Measurements from ENCODE around the gene NEK2. TPM values are rescaled to one million over a fixed set of nuclear protein-coding genes. Genes with fewer than 3 reads are reported as not detected.
A peak's percentile ranks its signal among the peaks of the same experiment; 100 is the strongest.
"Not testable (repeated sequence)": the region's sequence is repeated elsewhere in the genome, so short reads cannot be mapped to it uniquely, and the experiment has no call there.

The NEK2 gene
- under 1 TPM in 2 of 6 donors, not detected in 4; 0.16 to 0.32 TPM for polyA plus RNA-seq (ENCODE audit: low read depth in 6 of 6)

GRCh38 chr1:211675230-211676105 is at the start of gene NEK2:
NEK2 (minus strand) TSS chr1:211675621; CDS start chr1:211675479, 142 bp downstream.
- Mint-ChIP-seq H3K4me3 (peak within 1 kb of the TSS; percentile 90 to 96 (median 94)), H3K27ac (peak within 1 kb of the TSS in 4 of 6 donors; percentile 10 to 89 (median 82)), H3K27me3 (no peaks in the 10 kb centered on the region), H3K9me3 (peaks cover 0 to 5% (median 0%) of the 10 kb centered on the region in 7 donors), H3K4me1 (peaks cover 9 to 30% (median 22%) of the 10 kb centered on the region in 3 donors), H3K36me3 (no peaks in the 10 kb centered on the region)
- DNase-seq, result peak; percentile 67
- ATAC-seq (ENCODE audit: low read depth in 2 of 2), result peak; percentile 80 to 84

- Mint-ChIP-seq H3K4me1 (no peaks in the 10 kb centered on the region), H3K9me3 (peaks cover 0 to 11% (median 6%) of the 10 kb centered on the region in 7 donors), H3K27me3 (peaks cover 0 to 9% (median 4%) of the 10 kb centered on the region in 3 donors), H3K27ac (no peak overlapping the region), H3K4me3 (no peak overlapping the region), H3K36me3 (peaks cover 0 to 4% of the 10 kb centered on the region in 2 donors)
- DNase-seq (no peak), ATAC-seq (ENCODE audit: low read depth in 2 of 2) (no peak)
These were observed 49.3 kb upstream of the NEK2 start for GRCh38 chr1:211724687-211725196.

GRCh38 chr1:211723273-211723672 is 47.9 kb upstream of the NEK2 start:
- Mint-ChIP-seq H3K27me3 (peaks cover 0 to 9% (median 4%) of the 10 kb centered on the region in 3 donors), H3K27ac (no peak overlapping the region), H3K4me3 (no peak overlapping the region), H3K36me3 (peaks cover 0 to 6% of the 10 kb centered on the region in 2 donors), H3K9me3 (peaks cover 0 to 19% (median 14%) of the 10 kb centered on the region in 7 donors), H3K4me1 (no peaks in the 10 kb centered on the region)
- DNase-seq, result no peak
- no peak for ATAC-seq (ENCODE audit: low read depth in 2 of 2)

- H3K36me3 Mint-ChIP-seq, result peaks cover 0 to 6% of the 10 kb centered on the region in 2 donors
- H3K9me3 Mint-ChIP-seq, result peaks cover 0 to 19% (median 14%) of the 10 kb centered on the region in 7 donors
- H3K4me3 Mint-ChIP-seq, result no peak overlapping the region
- H3K27ac Mint-ChIP-seq, result peak overlapping the region in 1 of 6 donors; percentile 21
- H3K27me3 Mint-ChIP-seq, result peaks cover 0 to 9% (median 4%) of the 10 kb centered on the region in 3 donors
- ATAC-seq (ENCODE audit: low read depth in 2 of 2) (no peak), DNase-seq (no peak)
- H3K4me1 Mint-ChIP-seq, result no peaks in the 10 kb centered on the region
These were observed 47.1 kb upstream of the NEK2 start for GRCh38 chr1:211722277-211723175.

GRCh38 chr1:211716555-211716954 is 41.1 kb upstream of the NEK2 start:
- peak overlapping the region in 1 of 6 donors; percentile 15 for H3K27ac Mint-ChIP-seq
- not testable (repeated sequence) for H3K4me3 Mint-ChIP-seq; H3K4me1 Mint-ChIP-seq; H3K36me3 Mint-ChIP-seq; DNase-seq; ATAC-seq (ENCODE audit: low read depth in 2 of 2); H3K27me3 Mint-ChIP-seq
- peaks cover 0 to 23% (median 15%) of the 10 kb centered on the region in 7 donors for H3K9me3 Mint-ChIP-seq

GRCh38 chr1:211715971-211716370 is 40.5 kb upstream of the NEK2 start:
- H3K27me3 Mint-ChIP-seq, result no peaks in the 10 kb centered on the region
- no peak overlapping the region for H3K27ac Mint-ChIP-seq
- H3K36me3 Mint-ChIP-seq, result peaks cover 0 to 6% of the 10 kb centered on the region in 2 donors
- ATAC-seq (ENCODE audit: low read depth in 2 of 2) (no peak), DNase-seq (no peak)
- H3K4me1 Mint-ChIP-seq, result peaks cover 0 to 4% (median 0%) of the 10 kb centered on the region in 3 donors
- H3K9me3 Mint-ChIP-seq, result peaks cover 0 to 23% (median 14%) of the 10 kb centered on the region in 7 donors
- H3K4me3 Mint-ChIP-seq, result no peak overlapping the region

GRCh38 chr1:211714154-211714553 is 38.7 kb upstream of the NEK2 start:
- H3K27me3 Mint-ChIP-seq, result no peaks in the 10 kb centered on the region
- H3K27ac Mint-ChIP-seq, result no peak overlapping the region
- no peak overlapping the region for H3K4me3 Mint-ChIP-seq
- no peak for DNase-seq
- H3K9me3 Mint-ChIP-seq, result peaks cover 0 to 11% (median 3%) of the 10 kb centered on the region in 7 donors
- peaks cover 0 to 5% (median 3%) of the 10 kb centered on the region in 3 donors for H3K4me1 Mint-ChIP-seq
- no peaks in the 10 kb centered on the region for H3K36me3 Mint-ChIP-seq
- no peak for ATAC-seq (ENCODE audit: low read depth in 2 of 2)

GRCh38 chr1:211713231-211713630 is 37.8 kb upstream of the NEK2 start:
- Mint-ChIP-seq H3K36me3 (no peaks in the 10 kb centered on the region), H3K9me3 (peaks cover 0 to 6% (median 0%) of the 10 kb centered on the region in 7 donors), H3K27me3 (no peaks in the 10 kb centered on the region), H3K4me1 (peaks cover 0 to 5% (median 3%) of the 10 kb centered on the region in 3 donors), H3K4me3 (no peak overlapping the region), H3K27ac (peak overlapping the region in 1 of 6 donors; percentile 3)
- ATAC-seq (ENCODE audit: low read depth in 2 of 2) (no peak), DNase-seq (no peak)

GRCh38 chr1:211711315-211711705 is 35.9 kb upstream of the NEK2 start:
- Mint-ChIP-seq H3K27ac (no peak overlapping the region), H3K27me3 (no peaks in the 10 kb centered on the region), H3K36me3 (no peaks in the 10 kb centered on the region), H3K9me3 (peaks cover 0 to 3% (median 0%) of the 10 kb centered on the region in 7 donors), H3K4me3 (no peak overlapping the region), H3K4me1 (peaks cover 0 to 5% (median 3%) of the 10 kb centered on the region in 3 donors)
- DNase-seq (no peak), ATAC-seq (ENCODE audit: low read depth in 2 of 2) (no peak)

GRCh38 chr1:211710566-211711314 is 35.3 kb upstream of the NEK2 start:
- H3K36me3 Mint-ChIP-seq, result no peaks in the 10 kb centered on the region
- DNase-seq (no peak), ATAC-seq (ENCODE audit: low read depth in 2 of 2) (no peak)
- H3K27ac Mint-ChIP-seq, result peak overlapping the region in 1 of 6 donors; percentile 20
- H3K27me3 Mint-ChIP-seq, result no peaks in the 10 kb centered on the region
- peaks cover 0 to 3% (median 0%) of the 10 kb centered on the region in 7 donors for H3K9me3 Mint-ChIP-seq
- no peak overlapping the region for H3K4me3 Mint-ChIP-seq
- peaks cover 0 to 5% (median 3%) of the 10 kb centered on the region in 3 donors for H3K4me1 Mint-ChIP-seq

- H3K4me3 Mint-ChIP-seq, result no peak overlapping the region
- peaks cover 0 to 5% (median 3%) of the 10 kb centered on the region in 3 donors for H3K4me1 Mint-ChIP-seq
- H3K36me3 Mint-ChIP-seq, result no peaks in the 10 kb centered on the region
- H3K9me3 Mint-ChIP-seq, result peaks cover 0 to 3% (median 0%) of the 10 kb centered on the region in 7 donors
- DNase-seq, result no peak
- H3K27me3 Mint-ChIP-seq, result peaks cover 0 to 2% (median 0%) of the 10 kb centered on the region in 3 donors
- no peak for ATAC-seq (ENCODE audit: low read depth in 2 of 2)
- no peak overlapping the region for H3K27ac Mint-ChIP-seq
These were observed 33.5 kb upstream of the NEK2 start for GRCh38 chr1:211708926-211709325.

- H3K36me3 Mint-ChIP-seq, result no peaks in the 10 kb centered on the region
- H3K27ac Mint-ChIP-seq, result no peak overlapping the region
- no peak for DNase-seq
- peaks cover 0 to 3% (median 0%) of the 10 kb centered on the region in 7 donors for H3K9me3 Mint-ChIP-seq
- no peak for ATAC-seq (ENCODE audit: low read depth in 2 of 2)
- peaks cover 0 to 6% (median 0%) of the 10 kb centered on the region in 3 donors for H3K27me3 Mint-ChIP-seq
- H3K4me3 Mint-ChIP-seq, result no peak overlapping the region
- H3K4me1 Mint-ChIP-seq, result peaks cover 0 to 5% (median 3%) of the 10 kb centered on the region in 3 donors
These were observed 32.6 kb upstream of the NEK2 start for GRCh38 chr1:211708006-211708405.
